ENCODE measurements around the gene NDUFS2. TPM values are rescaled to one million over a fixed set of nuclear protein-coding genes. Genes with fewer than 3 reads are reported as not detected.
A peak's percentile ranks its signal among the peaks of the same experiment; 100 is the strongest.

NDUFS2 gene
- total RNA-seq, 2 donors from 2014 or later, result 46.4 to 67.2 TPM

DNA sequence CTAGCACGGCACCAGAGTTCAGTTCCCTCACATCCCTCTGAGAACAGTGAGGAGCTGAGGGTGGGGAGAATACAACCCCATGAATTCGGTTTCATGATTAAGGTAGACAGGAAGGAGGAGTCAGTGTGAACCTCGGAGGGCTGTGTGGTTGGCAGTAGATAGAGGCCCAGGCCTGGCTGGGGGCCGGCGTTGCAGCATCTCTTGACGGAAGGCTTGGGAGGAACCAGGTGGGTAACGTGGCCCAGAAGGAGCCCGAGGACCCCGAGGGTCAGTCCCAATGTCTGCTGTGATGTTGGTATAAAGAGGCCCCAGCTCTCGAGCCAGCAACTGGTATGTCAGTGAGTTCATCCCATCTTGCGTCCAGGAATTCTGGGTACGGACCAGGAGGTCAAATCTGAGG lies 30.5 kb upstream of the NDUFS2 start:
- WGBS, 2 donors, result 81 to 84% methylated on average over 12 of the region's 12 CpGs
- TF ChIP-seq, protein P1, sequence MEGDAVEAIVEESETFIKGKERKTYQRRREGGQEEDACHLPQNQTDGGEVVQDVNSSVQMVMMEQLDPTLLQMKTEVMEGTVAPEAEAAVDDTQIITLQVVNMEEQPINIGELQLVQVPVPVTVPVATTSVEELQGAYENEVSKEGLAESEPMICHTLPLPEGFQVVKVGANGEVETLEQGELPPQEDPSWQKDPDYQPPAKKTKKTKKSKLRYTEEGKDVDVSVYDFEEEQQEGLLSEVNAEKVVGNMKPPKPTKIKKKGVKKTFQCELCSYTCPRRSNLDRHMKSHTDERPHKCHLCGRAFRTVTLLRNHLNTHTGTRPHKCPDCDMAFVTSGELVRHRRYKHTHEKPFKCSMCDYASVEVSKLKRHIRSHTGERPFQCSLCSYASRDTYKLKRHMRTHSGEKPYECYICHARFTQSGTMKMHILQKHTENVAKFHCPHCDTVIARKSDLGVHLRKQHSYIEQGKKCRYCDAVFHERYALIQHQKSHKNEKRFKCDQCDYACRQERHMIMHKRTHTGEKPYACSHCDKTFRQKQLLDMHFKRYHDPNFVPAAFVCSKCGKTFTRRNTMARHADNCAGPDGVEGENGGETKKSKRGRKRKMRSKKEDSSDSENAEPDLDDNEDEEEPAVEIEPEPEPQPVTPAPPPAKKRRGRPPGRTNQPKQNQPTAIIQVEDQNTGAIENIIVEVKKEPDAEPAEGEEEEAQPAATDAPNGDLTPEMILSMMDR (IDR thresholded peaks at IDR 0.05), result no peak
- no peak for TF ChIP-seq POLR2A (IDR thresholded peaks at IDR 0.05)
- H3K27me3 ChIP-seq, result no peaks in the 10 kb centered on the region
- no peaks in the 10 kb centered on the region for H3K9me3 ChIP-seq
- H3K4me3 ChIP-seq, result no peak overlapping the region
- H3K27ac ChIP-seq, result peak overlapping the region in 1 of 4 donors; percentile 39
- intact Hi-C loops (cut with DNase I), result no loop called here
- peaks cover 44% of the 10 kb centered on the region for H3K4me1 ChIP-seq
- H3K36me3 ChIP-seq (replicated peaks in 1 of 2; ENCODE audit: insufficient read depth in 1 of 2, low read depth in 2 of 2), result peaks cover 12 to 24% of the 10 kb centered on the region in 2 donors
- DNase-seq (no peak), ATAC-seq (no peak)

DNA sequence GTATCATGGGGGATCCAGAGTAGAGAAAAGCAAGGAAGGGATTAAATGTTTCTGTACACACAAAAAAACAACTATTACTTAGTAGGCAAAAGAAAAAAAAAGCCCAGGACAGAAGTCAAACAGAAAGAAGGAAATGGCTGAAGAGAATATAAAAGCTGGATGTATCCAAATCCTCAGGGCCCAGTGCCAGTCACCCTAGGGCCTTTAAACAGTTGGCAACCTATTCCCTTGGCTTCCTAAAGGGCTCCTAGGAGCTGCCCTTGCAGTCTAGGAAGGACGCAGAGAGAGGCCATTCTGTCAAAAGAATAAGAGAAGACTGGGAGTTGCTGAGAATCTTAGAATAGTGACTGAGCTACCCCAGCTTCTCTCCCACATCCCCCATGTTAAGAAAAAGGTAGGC lies 29.8 kb upstream of the NDUFS2 start:
- ATAC-seq, result no peak
- WGBS, 2 donors, result 88 to 100% methylated on average over 1 of the region's 1 CpG
- intact Hi-C loops (cut with DNase I), result no loop called here
- no peak overlapping the region for H3K4me3 ChIP-seq
- peak overlapping the region in 2 of 4 donors; percentile 12 to 39 for H3K27ac ChIP-seq
- H3K9me3 ChIP-seq, result no peaks in the 10 kb centered on the region
- no peaks in the 10 kb centered on the region for H3K27me3 ChIP-seq
- TF ChIP-seq, protein P1 (IDR thresholded peaks at IDR 0.05), result no peak
- no peak for TF ChIP-seq POLR2A (IDR thresholded peaks at IDR 0.05)
- H3K36me3 ChIP-seq (replicated peaks in 1 of 2; ENCODE audit: insufficient read depth in 1 of 2, low read depth in 2 of 2), result peaks cover 12 to 24% of the 10 kb centered on the region in 2 donors
- no peak for DNase-seq
- peaks cover 39% of the 10 kb centered on the region for H3K4me1 ChIP-seq

DNA sequence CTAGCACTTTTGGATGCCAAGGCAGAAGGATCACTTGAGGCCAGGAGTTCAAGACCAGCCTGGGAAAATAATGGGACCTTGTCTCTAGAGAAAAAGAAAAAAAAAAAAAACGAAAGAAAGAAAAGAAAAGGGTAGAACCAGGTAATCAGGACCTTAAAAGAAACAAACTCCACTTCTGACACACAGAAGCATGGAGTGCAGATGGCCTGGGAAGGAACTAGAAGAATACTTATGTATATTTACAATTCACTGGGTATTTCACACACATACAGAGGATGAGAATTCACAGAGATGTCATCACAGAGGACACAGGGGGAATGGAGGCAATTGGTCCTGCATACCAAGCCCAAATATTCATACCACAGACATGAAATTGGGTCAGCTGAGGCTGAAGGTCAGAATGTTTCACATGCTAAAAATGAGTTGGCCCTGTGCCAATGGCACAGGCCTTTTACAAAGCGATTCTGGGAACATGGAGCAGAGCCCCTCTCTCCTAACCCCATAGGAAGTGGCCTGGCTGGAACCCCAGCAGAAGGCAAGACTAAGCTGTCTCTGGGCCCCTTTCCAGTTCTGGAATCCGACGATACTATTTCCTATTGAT lies 29.3 kb upstream of the NDUFS2 start:
- intact Hi-C loops (cut with DNase I), result no loop called here
- DNase-seq (peak; percentile 39 to 70 (median 56)), ATAC-seq (no peak)
- peaks cover 35% of the 10 kb centered on the region for H3K4me1 ChIP-seq
- H3K36me3 ChIP-seq (replicated peaks in 1 of 2; ENCODE audit: insufficient read depth in 1 of 2, low read depth in 2 of 2), result peaks cover 12 to 24% of the 10 kb centered on the region in 2 donors
- WGBS, 2 donors, result 12 to 25% methylated on average over 4 of the region's 4 CpGs
- H3K27me3 ChIP-seq, result no peaks in the 10 kb centered on the region
- peak overlapping the region in 2 of 4 donors; percentile 12 to 39 for H3K27ac ChIP-seq
- no peak for TF ChIP-seq POLR2A (IDR thresholded peaks at IDR 0.05)
- TF ChIP-seq, protein P1 (IDR thresholded peaks at IDR 0.05), result no peak
- H3K9me3 ChIP-seq, result no peaks in the 10 kb centered on the region
- no peak overlapping the region for H3K4me3 ChIP-seq

DNA sequence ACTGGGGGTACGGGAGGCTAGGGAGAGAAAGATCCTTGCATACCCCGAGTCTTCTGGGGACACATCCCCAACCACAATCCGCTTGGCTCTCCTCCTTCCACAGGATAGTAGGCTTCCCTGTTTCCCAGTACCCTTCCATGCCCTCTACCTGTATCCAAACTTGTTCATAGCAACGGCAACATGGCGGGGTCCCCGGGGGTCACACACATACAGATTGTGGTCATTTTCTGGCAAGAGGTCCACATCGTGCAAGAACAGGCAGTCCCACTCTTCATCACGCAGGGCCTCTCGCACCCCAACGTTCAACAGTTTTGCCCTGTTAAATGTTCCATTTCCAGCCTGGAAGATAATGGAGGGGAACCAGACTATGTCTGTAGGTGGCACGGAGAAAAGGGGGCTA lies 28.5 kb upstream of the NDUFS2 start:
- ATAC-seq (no peak), DNase-seq (no peak)
- H3K4me1 ChIP-seq, result peaks cover 41% of the 10 kb centered on the region
- intact Hi-C loops (cut with DNase I), result no loop called here
- TF ChIP-seq POLR2A (IDR thresholded peaks at IDR 0.05), result no peak
- TF ChIP-seq, protein P1 (IDR thresholded peaks at IDR 0.05), result no peak
- H3K27me3 ChIP-seq, result no peaks in the 10 kb centered on the region
- H3K27ac ChIP-seq, result peak overlapping the region in 1 of 4 donors; percentile 39
- 86 to 92% methylated on average over 11 of the region's 11 CpGs for WGBS, 2 donors
- H3K4me3 ChIP-seq, result no peak overlapping the region
- no peaks in the 10 kb centered on the region for H3K9me3 ChIP-seq
- H3K36me3 ChIP-seq (replicated peaks in 1 of 2; ENCODE audit: insufficient read depth in 1 of 2, low read depth in 2 of 2), result peaks cover 12 to 24% of the 10 kb centered on the region in 2 donors

DNA sequence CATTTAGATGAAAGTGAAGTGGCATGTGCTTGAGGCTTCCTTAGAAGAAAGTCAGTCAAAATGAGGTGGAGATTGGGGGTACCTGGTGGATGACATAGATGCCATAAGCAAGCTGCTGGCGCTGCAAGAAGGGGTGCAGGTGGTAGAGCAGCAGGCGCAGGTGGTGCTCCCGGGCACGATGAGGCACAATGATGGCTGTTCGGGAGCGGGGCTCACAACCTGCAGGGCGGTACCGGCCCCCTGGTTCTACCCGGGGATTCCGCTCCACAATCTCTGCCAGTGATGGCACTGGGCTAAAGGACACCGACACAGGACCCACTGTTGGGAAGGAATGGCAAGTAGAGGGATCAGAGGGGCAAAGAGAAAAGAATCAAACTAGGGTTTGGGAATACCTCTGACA lies 27.3 kb upstream of the NDUFS2 start:
- no peak for ATAC-seq
- intact Hi-C loops (cut with DNase I), result no loop called here
- Histone ChIP-seq H3K9me3 (no peaks in the 10 kb centered on the region), H3K27ac (no peak overlapping the region), H3K4me1 (peaks cover 41% of the 10 kb centered on the region), H3K27me3 (no peaks in the 10 kb centered on the region), H3K36me3 (replicated peaks in 1 of 2; ENCODE audit: insufficient read depth in 1 of 2, low read depth in 2 of 2) (peaks cover 12 to 24% of the 10 kb centered on the region in 2 donors), H3K4me3 (no peak overlapping the region)
- TF ChIP-seq POLR2A (IDR thresholded peaks at IDR 0.05), result no peak
- TF ChIP-seq, protein P1 (IDR thresholded peaks at IDR 0.05), result no peak
- no peak for DNase-seq
- WGBS, 2 donors, result 91 to 95% methylated on average over 10 to 11 of the region's 11 CpGs
